Loucy (cell line): ENCODE measurements around the gene ZNRF1.

Experiments used
- H2AFZ ChIP-seq: fragments of 200-600 bp; sonication (generic); 2 replicates; pipeline ENCODE4 v1.6.0; 2016; ENCODE audit warnings: antibody characterized with exemption, mild to moderate bottlenecking, low read length, moderate library complexity
- H3F3A ChIP-seq: fragments of 200-600 bp; 2 replicates; pipeline ENCODE4 v1.6.0; 2016; ENCODE audit warnings: antibody characterized with exemption, low read depth, mild to moderate bottlenecking
- H3K27me3 ChIP-seq: fragments of 200-600 bp; sonication (generic); 2 replicates; pipeline ENCODE4 v1.6.1; 2014; ENCODE audit warnings: low read length, mild to moderate bottlenecking; ENCODE audit not compliant: insufficient read depth, poor library complexity, severe bottlenecking
- H3K36me3 ChIP-seq: fragments of 200-600 bp; sonication (generic); 2 replicates; pipeline ENCODE4 v1.6.1; 2016; ENCODE audit warnings: low read length; ENCODE audit not compliant: insufficient read depth
- H3K4me1 ChIP-seq: fragments of 200-600 bp; sonication (generic); 2 replicates; pipeline ENCODE4 v1.5.1; 2014; ENCODE audit warnings: low read length, mild to moderate bottlenecking; ENCODE audit not compliant: insufficient read depth, poor library complexity, severe bottlenecking
- H3K4me2 ChIP-seq: fragments of 200-600 bp; sonication (generic); 2 replicates; pipeline ENCODE4 v1.6.0; 2014; ENCODE audit warnings: antibody characterized with exemption, low read length, low read depth, mild to moderate bottlenecking; ENCODE audit not compliant: poor library complexity, severe bottlenecking
- H3K4me3 ChIP-seq: fragments of 200-600 bp; sonication (generic); 2 replicates; pipeline ENCODE4 v1.5.1; 2014; ENCODE audit warnings: low read length, mild to moderate bottlenecking, mixed read lengths; ENCODE audit not compliant: poor library complexity, severe bottlenecking
- H3K79me2 ChIP-seq: fragments of 200-600 bp; sonication (generic); 2 replicates; pipeline ENCODE4 v1.6.1; 2014; ENCODE audit warnings: low read length; ENCODE audit not compliant: insufficient read depth
- H3K9ac ChIP-seq: fragments of 200-600 bp; sonication (generic); 2 replicates; pipeline ENCODE4 v1.6.0; 2014; ENCODE audit warnings: mild to moderate bottlenecking, low read depth, low read length, moderate library complexity; ENCODE audit not compliant: poor library complexity, severe bottlenecking
- H3K9me2 ChIP-seq: fragments of 200-600 bp; sonication (generic); replicated peaks from 2 replicates; pipeline ENCODE4 v1.6.1; 2016; ENCODE audit warnings: low read depth, low read length, mixed read lengths
- H3K9me3 ChIP-seq: fragments of 200-600 bp; sonication (generic); 2 replicates; pipeline ENCODE4 v1.6.1; 2014; ENCODE audit warnings: mild to moderate bottlenecking, antibody characterized with exemption, low read length, low read depth; ENCODE audit not compliant: insufficient read depth
- H4K20me1 ChIP-seq: fragments of 200-600 bp; sonication (generic); 2 replicates; pipeline ENCODE4 v1.6.0; 2014; ENCODE audit warnings: antibody characterized with exemption, low read length, mild to moderate bottlenecking; ENCODE audit not compliant: insufficient read depth, poor library complexity, severe bottlenecking
- CTCF ChIP-seq: fragments of 200-600 bp; sonication (generic); conservative IDR thresholded peaks from 2 replicates; pipeline ENCODE4 v1.5.1; 2014; ENCODE audit warnings: mild to moderate bottlenecking, antibody characterized with exemption, low read length
- EZH2phosphoT487 ChIP-seq: fragments of 200-600 bp; IDR thresholded peaks from 2 replicates; pipeline ENCODE4 v1.6.1; 2018; ENCODE audit warnings: antibody characterized with exemption, mild to moderate bottlenecking, moderate library complexity, borderline replicate concordance

The ZNRF1 gene

GRCh38 chr16:75104836-75105235, 106.0 kb downstream of the ZNRF1 start:
- Histone ChIP-seq H3K9ac (peak overlapping the region; percentile 97), H3K36me3 (peaks cover 68% of the 10 kb centered on the region), H3K9me2 (no peaks in the 10 kb centered on the region), H3K79me2 (peaks cover 97% of the 10 kb centered on the region), H3K9me3 (no peaks in the 10 kb centered on the region), H2AFZ (no peak overlapping the region), H3F3A (peaks cover 12% of the 10 kb centered on the region), H4K20me1 (peaks cover 21% of the 10 kb centered on the region), H3K27me3 (no peaks in the 10 kb centered on the region), H3K4me2 (peak overlapping the region; percentile 95), H3K4me1 (peaks cover 76% of the 10 kb centered on the region), H3K4me3 (no peak overlapping the region)
- TF ChIP-seq CTCF (no peak), EZH2phosphoT487 (no peak)

- peak overlapping the region; percentile 95 for H3K4me2 ChIP-seq
- peaks cover 19% of the 10 kb centered on the region for H4K20me1 ChIP-seq
- no peak overlapping the region for H2AFZ ChIP-seq
- H3K4me3 ChIP-seq = no peak overlapping the region
- H3K27me3 ChIP-seq = no peaks in the 10 kb centered on the region
- peaks cover 76% of the 10 kb centered on the region for H3K4me1 ChIP-seq
- H3K9me3 ChIP-seq = no peaks in the 10 kb centered on the region
- peaks cover 17% of the 10 kb centered on the region for H3F3A ChIP-seq
- no peaks in the 10 kb centered on the region for H3K9me2 ChIP-seq
- TF ChIP-seq CTCF (no peak), EZH2phosphoT487 (no peak)
- H3K79me2 ChIP-seq = peaks cover 97% of the 10 kb centered on the region
- H3K9ac ChIP-seq = peak overlapping the region; percentile 97
- peaks cover 68% of the 10 kb centered on the region for H3K36me3 ChIP-seq
These were observed 106.7 kb downstream of the ZNRF1 start for GRCh38 chr16:75105306-75106061.

GRCh38 chr16:75106351-75107274, 107.8 kb downstream of the ZNRF1 start:
- H2AFZ ChIP-seq = no peak overlapping the region
- H3F3A ChIP-seq = peaks cover 18% of the 10 kb centered on the region
- peak overlapping the region; percentile 95 for H3K4me2 ChIP-seq
- no peaks in the 10 kb centered on the region for H3K27me3 ChIP-seq
- H3K9me3 ChIP-seq = no peaks in the 10 kb centered on the region
- peak overlapping the region; percentile 74 for H3K4me3 ChIP-seq
- H3K9ac ChIP-seq = peak overlapping the region; percentile 97
- TF ChIP-seq EZH2phosphoT487 (no peak), CTCF (no peak)
- peaks cover 23% of the 10 kb centered on the region for H4K20me1 ChIP-seq
- H3K4me1 ChIP-seq = peaks cover 76% of the 10 kb centered on the region
- H3K9me2 ChIP-seq = no peaks in the 10 kb centered on the region
- H3K79me2 ChIP-seq = peaks cover 97% of the 10 kb centered on the region
- peaks cover 65% of the 10 kb centered on the region for H3K36me3 ChIP-seq
